Parathyroid adenoma (tissue), 2 donors: Measurements from ENCODE around the gene PSD.
A peak's percentile ranks its signal among the peaks of the same experiment; 100 is the strongest.

Source experiments
- H2AFZ ChIP-seq: fragments of 300-600 bp; sonication (generic); one replicate; pipeline ENCODE4 v1.7.0; 2017; ENCODE audit warnings: antibody characterized with exemption, mild to moderate bottlenecking
- H3K27ac ChIP-seq: fragments of 300-600 bp; sonication (generic); one replicate; pipeline ENCODE4 v1.7.0; 2017
- H3K27me3 ChIP-seq: fragments of 300-600 bp; sonication (generic); one replicate; pipeline ENCODE4 v1.7.0; 2017; ENCODE audit warnings: low read length; ENCODE audit not compliant: control insufficient read depth, insufficient read depth
- H3K36me3 ChIP-seq: fragments of 300-600 bp; sonication (generic); one replicate; pipeline ENCODE4 v1.7.0; 2017; ENCODE audit warnings: low read length; ENCODE audit not compliant: control insufficient read depth, insufficient read depth
- H3K4me1 ChIP-seq: fragments of 300-600 bp; sonication (generic); one replicate; pipeline ENCODE4 v1.7.0; 2017; ENCODE audit warnings: control low read depth
- H3K4me2 ChIP-seq: fragments of 300-600 bp; sonication (generic); one replicate; pipeline ENCODE4 v1.7.0; 2017; ENCODE audit warnings: low read length
- H3K4me3 ChIP-seq: fragments of 300-600 bp; sonication (generic); one replicate; pipeline ENCODE4 v1.7.0; 2017; ENCODE audit warnings: low read depth, low read length
- H3K79me2 ChIP-seq: fragments of 300-600 bp; sonication (generic); one replicate; pipeline ENCODE4 v1.7.0; 2017; ENCODE audit warnings: control low read depth
- H3K9ac ChIP-seq: fragments of 300-600 bp; sonication (generic); one replicate; pipeline ENCODE4 v1.7.0; 2017; ENCODE audit warnings: mild to moderate bottlenecking
- H3K9me3 ChIP-seq: fragments of 300-600 bp; sonication (generic); one replicate; pipeline ENCODE4 v1.7.0; 2017; ENCODE audit warnings: low read length; ENCODE audit not compliant: control insufficient read depth
- CTCF ChIP-seq: fragments of 300-600 bp; sonication (generic); IDR thresholded peaks from one replicate; pipeline ENCODE4 v1.7.0; 2017; ENCODE audit warnings: antibody characterized with exemption, mild to moderate bottlenecking
- donor health status: primary hyperparathyroidism.

PSD gene

GRCh38 chr10:102406815-102407214 lies 11.8 kb downstream of the PSD start:
- Histone ChIP-seq H3K27me3 (no peaks in the 10 kb centered on the region), H3K79me2 (no peaks in the 10 kb centered on the region), H3K9me3 (no peaks in the 10 kb centered on the region), H3K27ac (no peak overlapping the region), H2AFZ (no peak overlapping the region), H3K4me2 (no peak overlapping the region), H3K4me1 (peaks cover 15% of the 10 kb centered on the region), H3K4me3 (no peak overlapping the region), H3K9ac (no peak overlapping the region), H3K36me3 (no peaks in the 10 kb centered on the region)
- no peak for TF ChIP-seq CTCF

- H3K27ac ChIP-seq = no peak overlapping the region
- no peak overlapping the region for H3K4me3 ChIP-seq
- no peaks in the 10 kb centered on the region for H3K36me3 ChIP-seq
- no peaks in the 10 kb centered on the region for H3K9me3 ChIP-seq
- H3K4me1 ChIP-seq = peaks cover 15% of the 10 kb centered on the region
- no peak overlapping the region for H3K4me2 ChIP-seq
- H3K79me2 ChIP-seq = no peaks in the 10 kb centered on the region
- H3K27me3 ChIP-seq = no peaks in the 10 kb centered on the region
- H3K9ac ChIP-seq = no peak overlapping the region
- no peak overlapping the region for H2AFZ ChIP-seq
- TF ChIP-seq CTCF = no peak
Observed at GRCh38 chr10:102405632-102406031, 13.0 kb downstream of the PSD start.

GRCh38 chr10:102405108-102405571 lies 13.4 kb downstream of the PSD start:
- H3K36me3 ChIP-seq = no peaks in the 10 kb centered on the region
- H3K9me3 ChIP-seq = no peaks in the 10 kb centered on the region
- H3K4me2 ChIP-seq = no peak overlapping the region
- no peak for TF ChIP-seq CTCF
- H3K79me2 ChIP-seq = no peaks in the 10 kb centered on the region
- H3K4me3 ChIP-seq = no peak overlapping the region
- H3K27ac ChIP-seq = no peak overlapping the region
- no peaks in the 10 kb centered on the region for H3K27me3 ChIP-seq
- no peak overlapping the region for H3K9ac ChIP-seq
- H3K4me1 ChIP-seq = peaks cover 12% of the 10 kb centered on the region
- no peak overlapping the region for H2AFZ ChIP-seq

DNA sequence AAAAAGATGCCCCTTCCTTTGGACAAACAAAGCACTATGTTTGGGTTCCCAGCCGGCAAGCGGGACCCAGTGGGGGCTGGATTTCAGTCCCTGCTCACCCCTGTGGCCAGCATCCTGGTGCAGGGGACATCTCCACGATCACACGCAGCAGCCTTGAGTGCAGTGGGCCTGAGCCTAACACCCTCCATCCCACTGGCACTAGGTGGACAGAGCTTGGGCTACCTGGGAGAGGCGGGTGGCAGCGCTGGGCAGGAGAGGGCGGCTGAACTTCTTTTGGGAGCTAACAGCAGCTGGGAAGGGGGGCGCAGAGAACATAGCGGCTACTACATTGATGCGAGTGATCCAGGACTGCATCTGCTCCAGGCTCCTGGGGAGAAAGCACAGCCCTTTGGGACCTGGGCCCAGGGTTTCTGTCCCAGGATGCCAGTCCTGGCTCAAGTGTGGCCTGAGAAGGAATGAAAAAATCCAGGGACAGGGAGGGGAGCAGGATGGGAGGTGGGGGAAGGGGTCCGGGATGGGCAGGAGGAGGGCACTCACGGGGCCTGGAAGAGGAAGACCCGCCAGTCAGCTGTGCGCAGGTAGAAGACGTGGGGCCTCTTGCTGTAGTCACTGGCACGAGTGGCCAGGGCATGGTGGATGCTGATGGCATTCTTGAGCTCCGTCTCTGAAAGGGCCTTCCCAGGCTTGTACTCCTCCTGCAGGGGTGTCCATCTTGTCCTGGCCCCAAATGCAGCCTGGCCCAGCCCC lies 14.1 kb downstream of the PSD start:
- Histone ChIP-seq H3K4me2 (no peak overlapping the region), H3K4me1 (peaks cover 12% of the 10 kb centered on the region), H3K27me3 (no peaks in the 10 kb centered on the region), H3K9ac (no peak overlapping the region), H3K4me3 (no peak overlapping the region), H3K36me3 (no peaks in the 10 kb centered on the region), H3K79me2 (no peaks in the 10 kb centered on the region), H3K9me3 (no peaks in the 10 kb centered on the region), H2AFZ (no peak overlapping the region), H3K27ac (peak overlapping the region; percentile 42)
- TF ChIP-seq CTCF = no peak

GRCh38 chr10:102403115-102403514 lies 15.5 kb downstream of the PSD start:
- Histone ChIP-seq H2AFZ (no peak overlapping the region), H3K4me2 (no peak overlapping the region), H3K9ac (no peak overlapping the region), H3K36me3 (no peaks in the 10 kb centered on the region), H3K4me3 (no peak overlapping the region), H3K9me3 (no peaks in the 10 kb centered on the region), H3K79me2 (no peaks in the 10 kb centered on the region), H3K27ac (peak overlapping the region; percentile 42), H3K4me1 (peaks cover 9% of the 10 kb centered on the region), H3K27me3 (no peaks in the 10 kb centered on the region)
- no peak for TF ChIP-seq CTCF
